GM18907 (cell line): Measurements from ENCODE around the gene FTSJ1.

Experiments used
- ATAC-seq: cut with Tn5 transposase; IDR thresholded peaks from one replicate; pipeline ENCODE4 v1.9.1; 2021; ENCODE audit warnings: mild to moderate bottlenecking, moderate library complexity; ENCODE audit not compliant: unreplicated experiment

The FTSJ1 gene

DNA sequence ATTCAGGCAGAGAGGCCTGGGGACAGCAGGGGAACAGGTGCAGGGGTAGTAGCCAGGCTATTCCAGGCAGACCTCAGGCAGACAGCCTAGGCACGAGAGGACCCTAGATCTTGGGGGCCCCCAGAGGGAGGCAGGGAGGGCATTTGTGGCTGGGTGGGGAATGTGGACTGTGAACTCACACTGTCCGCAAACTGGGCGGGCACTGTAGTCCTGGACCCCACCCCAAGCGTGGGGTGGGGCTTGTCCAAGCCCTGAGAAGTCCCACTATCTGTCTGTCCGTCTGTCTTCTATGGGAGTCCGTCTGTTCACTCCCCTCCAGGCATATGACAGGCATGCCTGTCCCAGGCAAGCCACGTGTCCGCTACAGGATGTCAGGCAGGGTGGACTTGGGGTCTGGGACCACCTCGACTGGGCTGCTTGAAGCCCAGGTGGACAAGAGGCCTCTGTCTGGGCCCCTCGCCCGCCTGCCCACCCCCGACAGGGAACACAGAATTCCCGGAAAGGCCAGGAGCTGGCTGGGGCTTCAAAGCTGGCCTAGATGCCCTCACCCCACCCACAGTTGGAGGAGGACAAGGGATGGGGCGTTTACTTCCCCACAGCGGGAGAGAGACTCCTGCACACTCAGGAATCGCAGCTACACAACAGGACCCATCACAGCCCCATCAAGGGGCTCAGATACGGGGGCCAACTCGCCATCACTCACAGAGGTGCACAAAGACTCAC lies 5.7 kb upstream of the FTSJ1 start, which contains the start of gene SLC38A5:
Gene SLC38A5 (minus strand): TSS at position 151 of the 723 bp plus-strand sequence. CDS start 2,336 bp downstream, outside the sequence.
- ATAC-seq: no peak

DNA sequence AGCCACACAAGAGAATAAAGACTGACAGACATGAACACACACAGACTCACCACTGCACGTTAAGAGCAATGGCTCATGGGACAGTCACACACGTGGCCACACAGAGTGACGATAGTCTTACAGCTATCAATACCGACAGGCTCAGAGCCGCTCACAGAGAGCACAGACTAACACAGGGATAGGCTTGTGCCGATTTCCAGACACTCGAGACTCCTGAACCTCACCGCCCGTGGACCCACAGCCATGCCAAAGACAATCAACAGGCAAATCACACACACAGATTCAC lies 5.2 kb upstream of the FTSJ1 start:
- ATAC-seq: no peak

DNA sequence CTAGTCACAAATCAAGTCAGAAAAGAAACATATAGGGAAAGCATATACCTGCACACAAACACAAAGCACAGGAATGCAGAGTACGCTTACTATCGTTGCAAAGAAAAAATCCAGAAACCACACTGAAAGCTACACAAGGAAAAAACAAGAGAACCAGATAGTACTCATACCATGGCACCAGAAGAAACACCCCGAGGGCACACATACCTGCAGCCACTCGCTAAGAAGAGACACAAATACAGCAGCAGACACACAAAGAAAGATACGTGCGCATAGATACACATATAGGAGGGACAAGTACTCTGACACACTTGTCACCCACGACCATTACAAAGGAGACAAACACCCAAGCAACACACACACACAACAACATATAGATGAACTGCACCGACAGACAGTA lies 4.5 kb upstream of the FTSJ1 start:
- no peak for ATAC-seq

DNA sequence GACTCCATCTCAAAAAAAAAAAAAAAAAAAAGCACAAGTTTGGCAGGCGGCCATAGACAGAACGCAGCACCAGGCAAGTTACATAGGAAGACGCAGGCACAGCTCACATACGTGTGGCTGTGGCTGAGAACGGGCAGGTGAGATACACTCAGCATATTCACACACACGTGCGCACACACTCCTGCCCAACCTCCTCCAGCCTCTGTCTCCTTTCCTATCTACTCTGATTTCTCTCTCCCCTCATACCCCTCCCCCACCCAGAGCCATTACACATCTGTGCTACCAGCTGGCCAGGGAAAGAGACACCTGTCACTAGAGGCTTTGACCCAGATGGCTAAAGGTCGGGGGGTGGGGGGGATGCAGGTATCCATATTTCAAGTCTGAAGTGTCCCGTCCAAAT lies 3.8 kb upstream of the FTSJ1 start:
- ATAC-seq: no peak

DNA sequence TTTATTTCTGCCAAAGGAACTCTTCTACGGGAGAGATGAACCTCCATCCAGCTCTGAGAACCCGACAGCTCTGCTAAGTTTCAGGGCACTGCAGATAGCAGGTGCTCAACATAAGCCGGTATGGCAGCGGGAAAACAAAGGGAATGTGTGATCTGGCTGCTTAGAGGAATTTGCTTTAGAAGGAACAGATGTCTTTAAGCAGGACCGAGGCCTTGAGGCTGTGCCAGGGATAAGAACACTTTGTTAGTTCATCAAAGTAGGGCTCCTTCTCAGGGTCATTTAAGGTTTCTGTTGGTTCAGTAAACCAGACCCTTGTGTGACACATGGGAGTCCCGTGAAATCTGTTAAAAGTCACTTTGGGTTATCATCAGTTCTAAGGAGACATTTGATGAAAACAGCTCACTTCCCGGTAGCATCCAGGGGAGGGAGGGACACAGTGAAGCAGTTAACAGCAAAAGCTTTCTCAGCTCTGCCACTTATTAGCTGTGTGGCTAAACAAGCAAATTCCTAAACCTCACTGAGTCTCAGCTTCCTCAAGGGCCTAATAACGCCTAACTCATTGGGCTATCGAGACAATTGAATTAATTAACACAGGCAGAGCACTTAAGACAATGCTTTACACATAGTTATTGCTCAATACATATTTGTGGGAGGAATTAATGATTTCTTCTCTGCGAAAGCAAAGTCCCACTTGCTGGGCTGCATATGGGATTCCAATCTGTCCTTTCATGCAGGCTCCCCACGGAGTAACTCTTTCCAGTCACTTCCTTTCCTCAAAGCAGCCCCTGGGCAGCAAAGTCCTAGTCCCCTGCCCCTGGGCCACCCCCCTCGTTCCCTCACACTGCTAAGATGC lies 2.9 kb upstream of the FTSJ1 start:
- no peak for ATAC-seq

DNA sequence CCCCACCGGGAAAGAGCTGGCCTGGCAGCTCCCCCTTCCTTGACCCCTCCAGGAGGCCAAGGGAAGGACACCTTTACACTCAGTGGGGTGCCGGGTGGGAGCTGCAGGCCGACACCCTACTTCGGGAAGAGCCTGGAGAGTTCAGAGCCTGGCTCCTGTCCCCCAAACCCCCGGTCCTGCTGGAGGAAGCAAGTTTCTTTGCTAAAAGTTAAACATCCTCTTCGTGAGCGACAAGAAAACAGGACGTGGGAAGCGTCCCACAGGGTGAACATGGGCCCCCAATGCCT lies 2.4 kb upstream of the FTSJ1 start:
- ATAC-seq: no peak

DNA sequence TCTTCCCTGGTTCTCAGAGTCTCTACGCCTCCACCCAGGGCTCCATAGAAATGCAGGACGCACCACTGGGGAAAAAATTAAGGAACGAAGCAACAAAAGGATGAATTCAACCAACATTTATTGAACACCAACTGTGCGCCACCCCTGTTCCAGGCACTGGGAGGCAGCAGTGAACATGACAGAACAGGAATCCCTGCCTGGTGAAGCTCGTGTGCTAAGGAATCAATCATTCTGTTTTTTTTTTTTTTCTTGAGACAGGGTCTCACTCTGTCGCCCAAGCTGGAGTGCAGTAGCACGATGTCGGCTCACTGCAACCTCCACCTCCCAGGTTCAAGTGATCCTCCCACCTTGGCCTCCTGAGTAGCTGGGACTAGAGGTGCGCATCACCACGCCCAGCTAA lies 1.9 kb upstream of the FTSJ1 start:
- ATAC-seq: no peak

DNA sequence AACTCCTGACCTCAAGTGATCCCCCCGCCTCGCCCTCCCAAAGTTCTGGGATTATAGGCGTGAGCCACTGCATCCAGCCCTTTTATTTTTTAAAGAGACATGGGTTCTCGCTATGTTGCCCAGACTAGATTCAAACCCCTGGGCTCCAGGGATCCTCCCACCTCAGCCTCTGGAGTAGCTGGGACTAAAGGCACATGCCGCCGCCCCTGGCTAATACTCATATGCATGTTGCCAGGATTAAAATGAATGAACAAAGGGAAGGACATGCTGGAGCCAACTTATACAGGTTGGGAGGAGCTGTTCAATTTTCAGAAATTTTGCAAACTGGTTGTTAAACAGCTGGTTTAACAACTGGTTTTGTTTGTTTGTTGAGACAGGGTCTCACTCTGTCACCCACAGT lies 1.4 kb upstream of the FTSJ1 start:
- ATAC-seq: no peak

DNA sequence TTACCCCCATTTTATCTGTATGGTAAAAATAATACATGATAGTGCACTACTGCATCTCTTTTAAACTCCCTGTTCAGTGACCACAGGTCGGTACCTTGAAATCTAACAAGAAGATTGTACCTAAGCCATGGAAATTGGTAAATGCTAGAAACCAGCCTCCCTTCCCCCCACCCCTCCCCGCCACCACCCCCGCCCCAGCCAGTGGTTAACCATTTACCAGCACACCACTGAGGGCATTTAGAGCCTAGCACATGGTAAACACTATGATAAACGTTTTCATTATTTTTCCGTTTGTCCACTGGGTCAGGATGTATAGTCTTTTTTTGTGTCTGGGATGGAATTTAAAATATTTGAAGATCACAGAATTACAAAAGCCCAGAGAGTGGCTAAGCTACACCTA lies 703 bp upstream of the FTSJ1 start:
- no peak for ATAC-seq

DNA sequence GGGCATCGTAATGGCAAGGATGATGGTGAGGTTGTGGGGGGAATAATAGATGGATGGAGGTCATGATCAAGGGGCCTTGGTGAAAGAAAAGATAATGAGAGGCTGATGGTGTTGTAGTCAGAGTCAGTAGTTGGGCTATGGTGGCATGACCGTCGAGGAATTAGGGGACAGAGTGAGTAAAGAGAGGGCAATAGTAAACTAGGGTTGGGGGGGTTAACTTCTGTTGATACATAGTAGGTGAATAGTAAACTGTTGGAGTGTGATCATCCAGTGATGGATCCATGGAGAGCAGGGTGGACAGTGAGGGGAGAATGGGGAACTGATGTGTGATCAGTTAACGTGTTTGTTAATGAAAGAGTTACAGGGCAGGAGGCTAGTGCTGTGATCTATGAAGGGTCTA lies 920 bp downstream of the FTSJ1 start:
- ATAC-seq: no peak

DNA sequence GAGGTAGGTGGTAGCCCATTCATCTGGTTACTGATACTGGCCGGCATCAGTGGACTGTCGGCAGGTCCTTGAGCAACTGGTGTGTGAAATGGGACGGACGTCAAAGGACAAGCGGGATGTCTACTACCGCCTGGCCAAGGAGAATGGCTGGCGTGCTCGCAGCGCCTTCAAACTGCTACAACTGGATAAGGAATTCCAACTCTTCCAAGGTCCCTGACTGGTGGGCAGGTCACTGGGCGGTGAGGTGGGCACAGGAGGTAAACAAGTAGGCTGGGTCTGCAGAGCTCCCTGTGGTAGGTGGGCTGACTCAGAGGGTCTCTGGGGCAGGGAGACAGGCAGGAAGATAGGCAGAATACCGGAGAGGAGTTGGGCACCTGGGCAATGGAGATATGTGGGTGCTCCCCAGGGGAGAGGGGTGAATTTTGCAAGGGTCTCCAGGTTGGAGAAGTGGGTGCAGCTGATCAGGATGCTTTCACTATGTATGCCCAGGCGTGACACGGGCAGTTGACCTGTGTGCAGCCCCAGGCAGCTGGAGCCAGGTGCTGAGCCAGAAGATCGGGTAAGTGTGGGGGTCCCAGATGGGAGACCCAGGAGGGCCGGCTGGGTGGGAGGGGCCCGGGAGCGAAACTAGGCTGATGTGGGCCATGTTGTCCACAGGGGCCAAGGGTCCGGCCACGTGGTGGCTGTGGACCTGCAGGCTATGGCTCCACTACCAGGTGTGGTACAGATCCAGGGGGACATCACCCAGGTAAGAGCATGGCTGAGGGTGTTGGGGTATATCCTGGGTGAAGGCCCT lies 2.2 kb downstream of the FTSJ1 start:
- ATAC-seq: no peak

DNA sequence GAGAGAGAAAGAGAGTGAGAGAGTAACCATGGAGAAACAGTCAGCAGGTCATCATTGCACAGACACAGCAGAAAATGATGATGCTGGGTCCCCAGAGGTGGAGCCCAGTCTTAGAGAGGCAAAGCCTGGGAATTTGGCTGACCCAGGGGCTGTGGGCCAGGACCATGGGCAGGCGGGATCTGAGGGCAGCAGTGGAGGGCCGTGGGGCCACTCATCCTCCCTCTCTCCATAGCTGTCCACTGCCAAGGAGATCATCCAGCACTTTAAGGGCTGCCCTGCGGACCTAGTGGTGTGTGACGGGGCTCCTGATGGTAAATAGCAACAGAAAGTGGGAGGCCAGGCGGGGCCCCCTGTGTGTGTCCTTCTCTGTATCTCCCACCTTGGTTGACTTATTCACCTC lies 2.8 kb downstream of the FTSJ1 start:
- ATAC-seq: no peak

DNA sequence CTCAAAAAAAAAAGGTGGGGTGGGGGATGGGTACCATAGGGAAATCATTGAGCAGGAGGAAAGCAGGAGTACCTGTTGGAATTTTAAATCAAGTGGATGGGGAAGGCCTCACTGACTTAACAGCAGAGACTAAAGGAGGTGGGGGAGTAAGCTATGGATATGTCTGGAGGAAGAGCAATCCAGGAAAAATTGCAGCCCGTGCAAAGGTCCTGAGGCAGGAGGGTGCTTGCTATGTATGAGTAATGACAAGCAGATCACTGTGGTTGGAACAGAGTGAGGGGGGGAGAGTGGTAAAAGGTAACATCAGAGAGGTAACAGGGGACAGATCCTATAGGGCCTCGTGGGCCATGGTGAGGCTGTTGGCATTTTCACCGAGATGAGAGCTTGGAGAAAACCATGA lies 4.1 kb downstream of the FTSJ1 start:
- ATAC-seq: no peak

DNA sequence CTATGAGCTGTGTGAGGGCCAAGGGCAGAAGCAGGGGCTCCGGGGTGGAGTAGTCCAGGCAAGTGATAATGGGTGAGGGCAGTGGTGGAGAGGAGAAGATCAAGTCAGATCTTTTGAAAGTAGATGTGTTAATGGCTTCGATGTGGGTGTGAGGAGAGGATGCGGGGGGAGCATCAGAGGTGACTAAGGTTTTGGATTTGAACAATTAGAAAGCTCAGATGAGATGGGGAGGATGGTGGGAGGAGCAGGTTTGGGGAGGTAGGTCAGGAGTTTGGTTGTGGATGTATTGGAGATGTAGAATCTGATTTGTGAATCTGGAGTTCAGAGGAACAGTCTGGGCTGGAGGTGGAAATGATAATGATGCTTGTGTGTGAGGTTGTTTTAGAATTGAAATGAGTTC lies 4.6 kb downstream of the FTSJ1 start:
- no peak for ATAC-seq

DNA sequence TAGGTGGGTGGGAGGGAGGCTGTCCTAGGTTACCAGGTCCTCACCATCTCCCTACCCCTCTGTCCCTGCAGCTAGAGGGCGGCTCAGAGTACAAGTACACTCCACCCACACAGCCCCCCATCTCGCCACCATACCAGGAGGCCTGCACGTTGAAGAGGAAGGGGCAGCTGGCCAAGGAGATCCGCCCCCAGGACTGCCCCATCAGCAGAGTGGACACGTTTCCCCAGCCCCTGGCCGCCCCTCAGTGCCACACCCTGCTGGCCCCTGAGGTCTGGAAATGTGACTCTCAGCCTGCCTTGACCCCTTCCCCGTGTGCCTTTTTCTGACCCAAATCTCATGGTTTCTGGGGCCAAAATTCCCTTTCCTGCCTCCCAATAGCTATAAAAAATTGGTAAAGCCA lies 6.5 kb downstream of the FTSJ1 start:
- no peak for ATAC-seq

DNA sequence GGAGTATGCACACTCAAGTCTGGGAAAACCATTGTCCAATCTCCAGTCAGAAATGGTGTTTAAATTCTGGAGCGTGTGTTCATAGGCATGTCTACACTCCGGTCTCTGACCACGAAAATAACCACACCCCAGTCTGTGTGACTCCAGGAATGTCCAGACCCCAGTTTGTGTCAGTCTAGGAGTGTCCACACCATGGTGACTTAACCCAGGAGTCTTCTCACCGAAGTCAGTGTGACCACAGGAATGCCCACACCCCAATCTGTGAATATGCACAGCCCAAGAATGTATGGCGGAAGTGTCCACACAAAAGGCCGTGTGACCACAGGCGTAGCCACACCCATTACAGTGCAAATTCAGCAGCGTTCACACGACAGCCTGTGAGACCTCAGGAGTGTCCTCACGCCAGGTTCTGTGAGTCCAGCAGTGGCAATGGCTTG lies 11.4 kb downstream of the FTSJ1 start:
- no peak for ATAC-seq

DNA sequence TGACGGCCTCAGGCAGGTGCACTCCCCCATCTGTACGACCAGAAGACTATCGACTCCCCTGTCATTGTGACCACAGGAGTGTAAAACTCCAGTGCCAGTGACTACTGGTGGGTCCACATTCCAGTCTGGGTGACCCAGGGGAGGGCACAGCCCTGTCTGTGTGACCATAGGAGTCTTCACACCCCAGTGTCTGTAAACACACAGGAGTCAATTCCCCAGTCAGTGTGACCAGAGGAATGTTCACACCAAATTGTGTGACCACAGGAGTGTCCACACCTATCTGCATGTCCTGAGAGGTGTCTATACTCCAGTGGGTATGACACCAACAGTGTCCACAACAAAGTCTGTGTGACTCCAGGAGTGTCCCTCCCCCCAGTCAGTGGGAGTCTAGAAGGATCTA lies 12.0 kb downstream of the FTSJ1 start:
- ATAC-seq: no peak

DNA sequence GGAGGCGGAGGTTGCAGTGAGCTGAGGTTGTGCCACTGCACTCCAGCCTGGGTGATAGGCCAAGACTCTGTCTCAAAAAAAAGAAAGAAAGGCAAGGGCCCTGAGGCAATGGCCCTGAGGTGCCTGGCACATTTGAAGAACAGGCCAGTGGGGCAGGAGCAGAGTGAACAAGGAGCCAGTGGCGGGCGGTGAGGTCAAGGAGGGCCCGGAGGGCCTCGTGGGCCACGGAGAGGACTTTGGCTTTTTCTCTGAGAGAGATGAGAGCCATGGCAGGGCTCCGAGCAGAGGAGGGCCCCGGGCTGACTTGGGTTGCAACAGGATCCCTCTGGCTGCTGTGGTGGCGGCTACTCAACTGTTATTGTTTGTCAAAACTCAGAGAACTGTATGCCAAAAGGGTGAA lies 13.3 kb downstream of the FTSJ1 start:
- no peak for ATAC-seq

DNA sequence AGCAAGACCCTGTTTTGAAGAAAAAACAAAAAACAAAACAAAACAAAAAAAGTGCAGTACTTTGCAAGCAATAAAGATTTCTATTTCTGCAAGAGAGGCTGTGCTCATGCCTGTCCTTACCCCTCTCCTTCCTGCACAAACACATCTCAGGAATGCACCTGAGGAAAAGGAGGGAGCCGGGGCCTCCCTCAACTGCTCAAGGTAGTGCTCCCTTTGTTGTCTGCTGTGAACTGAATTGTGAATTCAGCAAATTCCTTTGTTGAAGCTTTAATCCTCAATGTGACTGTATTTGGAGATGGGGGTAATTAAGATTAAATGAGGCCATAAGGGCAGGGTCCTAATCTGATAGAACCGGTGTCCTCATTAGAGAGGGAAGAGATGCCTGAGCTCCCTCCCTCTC lies 13.9 kb downstream of the FTSJ1 start:
- no peak for ATAC-seq

DNA sequence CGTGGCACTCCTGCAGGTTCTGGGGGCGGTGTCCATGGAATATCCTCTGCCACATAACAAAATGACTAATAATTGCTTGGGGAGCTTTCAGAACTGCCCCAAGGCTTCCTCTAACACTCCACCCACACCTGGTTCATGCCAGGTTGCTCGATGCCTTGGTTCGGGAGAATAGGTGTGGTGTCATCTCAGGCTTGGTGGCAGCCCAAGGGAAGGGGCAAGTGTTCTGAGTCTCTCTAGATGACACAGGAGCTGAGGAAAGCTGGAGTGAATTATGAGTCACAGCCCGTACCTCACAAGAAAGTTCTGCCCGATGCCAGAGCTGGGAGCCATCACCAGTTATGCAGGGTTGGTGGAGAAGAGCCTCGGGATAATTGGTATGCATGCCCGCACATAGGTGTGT lies 14.7 kb downstream of the FTSJ1 start:
- no peak for ATAC-seq

DNA sequence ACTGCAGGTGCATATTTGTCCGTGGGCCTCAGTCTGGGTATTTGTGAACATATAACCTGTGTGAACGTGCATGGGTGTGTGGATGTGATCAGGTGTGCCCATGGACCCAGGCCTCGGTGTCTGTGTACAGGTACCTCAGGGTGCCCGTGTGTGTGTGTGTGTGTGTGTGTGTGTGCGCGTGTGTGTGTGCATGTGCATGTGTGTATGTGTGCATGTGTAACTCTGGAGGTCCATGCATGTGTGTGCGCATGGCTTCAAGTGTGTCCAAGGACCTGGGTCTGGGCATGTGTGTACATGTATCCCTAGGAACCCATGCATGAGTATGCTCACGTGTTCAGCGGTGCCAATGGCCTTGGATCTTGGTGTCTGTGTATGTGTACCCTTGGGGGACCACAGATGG lies 15.8 kb downstream of the FTSJ1 start:
- ATAC-seq: no peak

DNA sequence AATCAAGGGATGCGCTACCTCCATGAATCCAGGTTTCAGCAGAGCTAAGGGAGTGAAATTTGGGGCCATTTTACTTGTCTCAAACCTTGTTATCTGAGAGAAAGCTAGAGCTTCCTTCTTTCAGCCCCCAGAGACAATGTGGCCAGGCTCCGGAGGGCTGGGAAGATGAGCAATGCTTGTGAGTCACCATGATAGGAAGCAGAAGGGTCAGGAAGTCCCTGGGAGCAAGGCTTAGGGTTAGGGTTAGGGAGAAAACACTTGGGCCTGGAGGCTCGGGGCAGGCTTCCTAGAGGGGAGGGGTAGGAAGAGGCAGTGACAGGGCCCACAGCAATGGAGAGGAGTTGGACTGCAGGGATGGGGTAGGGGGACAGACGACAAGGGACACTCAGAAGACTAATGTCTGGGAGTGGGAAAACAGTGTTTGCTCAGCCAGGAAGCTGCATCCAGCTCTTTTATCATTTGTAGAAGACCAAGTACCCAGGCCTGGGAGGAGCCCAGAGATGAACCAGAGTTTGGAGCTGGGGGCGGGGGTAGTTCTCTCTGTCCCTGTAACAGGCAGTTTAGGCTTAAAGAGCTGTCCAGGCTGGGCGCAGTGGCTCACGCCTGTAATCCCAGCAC lies 16.4 kb downstream of the FTSJ1 start:
- ATAC-seq: no peak
